GM18907 (cell line): Measurements from ENCODE around the gene KLHL17.
"Not testable (repeated sequence)": the region's sequence is repeated elsewhere in the genome, so short reads cannot be mapped to it uniquely, and the experiment has no call there.

Experiments
- ATAC-seq: cut with Tn5 transposase; IDR thresholded peaks from one replicate; pipeline ENCODE4 v1.9.1; 2021; ENCODE audit warnings: mild to moderate bottlenecking, moderate library complexity; ENCODE audit not compliant: unreplicated experiment

The KLHL17 gene

GRCh38 chr1:966135-966703, 5.8 kb downstream of the KLHL17 start, which contains the start of gene PLEKHN1:
PLEKHN1 (plus strand) TSS chr1:966482; CDS start chr1:966532, 50 bp downstream.
- peak; percentile 23 for ATAC-seq

- ATAC-seq, result peak; percentile 51
Observed at GRCh38 chr1:966704-967300, 6.4 kb downstream of the KLHL17 start.

GRCh38 chr1:967466-968343, 7.3 kb downstream of the KLHL17 start:
- no peak for ATAC-seq

GRCh38 chr1:969260-969855, 9.0 kb downstream of the KLHL17 start:
- no peak for ATAC-seq

GRCh38 chr1:970242-970972, 10.0 kb downstream of the KLHL17 start:
- ATAC-seq, result no peak

- no peak for ATAC-seq
Observed at GRCh38 chr1:970973-971730, 10.8 kb downstream of the KLHL17 start.

GRCh38 chr1:971751-972506, 11.5 kb downstream of the KLHL17 start:
- no peak for ATAC-seq

- no peak for ATAC-seq
Observed at GRCh38 chr1:972726-973458, 12.5 kb downstream of the KLHL17 start.

GRCh38 chr1:973459-974292, 13.3 kb downstream of the KLHL17 start:
- ATAC-seq, result no peak

- no peak for ATAC-seq
Observed at GRCh38 chr1:974293-974640, 13.9 kb downstream of the KLHL17 start.

- ATAC-seq, result no peak
Observed at GRCh38 chr1:974687-975328, 14.4 kb downstream of the KLHL17 start.

- no peak for ATAC-seq
Observed at GRCh38 chr1:975365-975764, 15.0 kb downstream of the KLHL17 start.

GRCh38 chr1:975896-976683, 15.7 kb downstream of the KLHL17 start:
- peak; percentile 50 for ATAC-seq

GRCh38 chr1:976791-977190, 16.4 kb downstream of the KLHL17 start:
- not testable (repeated sequence) for ATAC-seq

GRCh38 chr1:978069-978834, 17.9 kb downstream of the KLHL17 start:
- no peak for ATAC-seq
